Kidney (tissue), 14 donors: Measurements from ENCODE around the gene SRSF3. TPM values are rescaled to one million over a fixed set of nuclear protein-coding genes. Genes with fewer than 3 reads are reported as not detected.

Experiments used
- DNase-seq, 5 donors: peaks; one replicate each; pipeline ENCODE4 v3.0.0-alpha.2; 2013 to 2020
- FAIRE-seq: peaks from 2 replicates; lab custom pipeline; 2012; peaks lifted over from hg19 to GRCh38; lab: Jason Lieb, UNC
- H3K27ac ChIP-seq, 2 donors: one replicate each; pipeline ENCODE4 v1.7.0; 2013; ENCODE audit warnings: low read depth in 2 of 2, low read length in 2 of 2, inconsistent platforms in 1 of 2
- H3K27me3 ChIP-seq: one replicate; pipeline ENCODE4 v1.7.1; 2013; ENCODE audit warnings: low read length, inconsistent platforms; ENCODE audit not compliant: control insufficient read depth, insufficient read depth
- H3K36me3 ChIP-seq, 3 donors: one replicate each; pipeline versions ENCODE4 v1.7.0 to v1.7.1; 2013; ENCODE audit warnings: low read length in 3 of 3, control low read depth in 1 of 3, inconsistent platforms in 1 of 3; ENCODE audit not compliant: insufficient read depth in 3 of 3, control insufficient read depth in 2 of 3
- H3K4me1 ChIP-seq, 3 donors: one replicate each; pipeline versions ENCODE4 v1.7.0 to v1.7.1; 2013; ENCODE audit warnings: low read length in 3 of 3, inconsistent platforms in 1 of 3, low read depth in 1 of 3; ENCODE audit not compliant: control insufficient read depth in 2 of 3, insufficient read depth in 2 of 3
- H3K4me3 ChIP-seq, 3 donors: one replicate each; pipeline versions ENCODE4 v1.7.0 to v1.8.1; 2013; ENCODE audit warnings: low read length in 3 of 3, control low read depth in 1 of 3, inconsistent platforms in 1 of 3
- H3K9ac ChIP-seq, 3 donors: one replicate each; pipeline versions ENCODE4 v1.7.0 to v1.7.1; 2013; ENCODE audit warnings: low read length in 3 of 3, control low read depth in 1 of 3, inconsistent platforms in 1 of 3
- H3K9me3 ChIP-seq, 3 donors: one replicate each; pipeline versions ENCODE4 v1.7.0 to v1.7.1; 2013; ENCODE audit warnings: low read length in 3 of 3, control low read depth in 1 of 3, inconsistent platforms in 1 of 3; ENCODE audit not compliant: control insufficient read depth in 2 of 3, insufficient read depth in 1 of 3
- intact Hi-C: fragments of 100-400 bp; cut with DNase I; formaldehyde crosslinking; loops from one replicate; pipeline ENCODE4 v1.11.1; 2022
- polyA plus RNA-seq: library from polyadenylated mRNA; stranded (reverse); fragments of 350-450 nt; fragmentation: Illumina TruSeq; extraction: RNeasy Lipid Tissue Mini Kit (QIAGEN cat#74804); gene quantifications from one replicate; pipeline ENCODE4 v1.2.3, GENCODE V29; 2014; ENCODE audit warnings: low read depth, low replicate concordance; ENCODE audit not compliant: insufficient read depth
- total RNA-seq: library from RNA; stranded (reverse); fragmentation: NEBNext Ultra II Directional; extraction: Animal tissue kit (Norgen Biotek cat#: 25700); gene quantifications from one replicate; pipeline ENCODE4 v1.2.1, GENCODE V29; 2021
- TF ChIP-seq, protein P1 (sequence below): IDR thresholded peaks from 3 replicates; pipeline ENCODE4 v1.5.1; 2012; ENCODE audit warnings: mild to moderate bottlenecking, moderate library complexity, borderline replicate concordance; ENCODE audit not compliant: insufficient read depth; ENCODE audit errors: extremely low read depth
- donor health status: control.
- donor health status: control.
- donor health status: control.
- donor health status: control.
- donor health status: control.
- donor health status: DM: yes; HTN: yes; CAD: no.
- donor health status: Normal renal cell carcinoma (clear cell type).

The SRSF3 gene
- total and polyA plus RNA-seq, 2 donors from 2014 or later = 222 to 257 TPM

GRCh38 chr6:36642913-36643817 lies 49.0 kb downstream of the SRSF3 start:
- no peak for FAIRE-seq
- TF ChIP-seq, protein P1, sequence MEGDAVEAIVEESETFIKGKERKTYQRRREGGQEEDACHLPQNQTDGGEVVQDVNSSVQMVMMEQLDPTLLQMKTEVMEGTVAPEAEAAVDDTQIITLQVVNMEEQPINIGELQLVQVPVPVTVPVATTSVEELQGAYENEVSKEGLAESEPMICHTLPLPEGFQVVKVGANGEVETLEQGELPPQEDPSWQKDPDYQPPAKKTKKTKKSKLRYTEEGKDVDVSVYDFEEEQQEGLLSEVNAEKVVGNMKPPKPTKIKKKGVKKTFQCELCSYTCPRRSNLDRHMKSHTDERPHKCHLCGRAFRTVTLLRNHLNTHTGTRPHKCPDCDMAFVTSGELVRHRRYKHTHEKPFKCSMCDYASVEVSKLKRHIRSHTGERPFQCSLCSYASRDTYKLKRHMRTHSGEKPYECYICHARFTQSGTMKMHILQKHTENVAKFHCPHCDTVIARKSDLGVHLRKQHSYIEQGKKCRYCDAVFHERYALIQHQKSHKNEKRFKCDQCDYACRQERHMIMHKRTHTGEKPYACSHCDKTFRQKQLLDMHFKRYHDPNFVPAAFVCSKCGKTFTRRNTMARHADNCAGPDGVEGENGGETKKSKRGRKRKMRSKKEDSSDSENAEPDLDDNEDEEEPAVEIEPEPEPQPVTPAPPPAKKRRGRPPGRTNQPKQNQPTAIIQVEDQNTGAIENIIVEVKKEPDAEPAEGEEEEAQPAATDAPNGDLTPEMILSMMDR = no peak
- peak overlapping the region; percentile 43 to 69 for H3K27ac ChIP-seq
- peaks cover 0 to 9% (median 7%) of the 10 kb centered on the region in 3 donors for H3K4me1 ChIP-seq
- peak in 1 of 5 donors; percentile 91 for DNase-seq
- H3K27me3 ChIP-seq = no peaks in the 10 kb centered on the region
- H3K36me3 ChIP-seq = no peaks in the 10 kb centered on the region
- H3K9me3 ChIP-seq = no peaks in the 10 kb centered on the region
- intact Hi-C loops = no loop called here
- H3K4me3 ChIP-seq = no peak overlapping the region
- H3K9ac ChIP-seq = no peak overlapping the region

GRCh38 chr6:36643977-36644376 lies 49.8 kb downstream of the SRSF3 start:
- no peak overlapping the region for H3K4me3 ChIP-seq
- FAIRE-seq = no peak
- TF ChIP-seq, protein P1 = no peak
- no peaks in the 10 kb centered on the region for H3K27me3 ChIP-seq
- DNase-seq = peak in 1 of 5 donors; percentile 34
- no peak overlapping the region for H3K27ac ChIP-seq
- intact Hi-C loops = no loop called here
- peaks cover 0 to 9% (median 7%) of the 10 kb centered on the region in 3 donors for H3K4me1 ChIP-seq
- no peaks in the 10 kb centered on the region for H3K36me3 ChIP-seq
- no peak overlapping the region for H3K9ac ChIP-seq
- H3K9me3 ChIP-seq = no peaks in the 10 kb centered on the region

DNA sequence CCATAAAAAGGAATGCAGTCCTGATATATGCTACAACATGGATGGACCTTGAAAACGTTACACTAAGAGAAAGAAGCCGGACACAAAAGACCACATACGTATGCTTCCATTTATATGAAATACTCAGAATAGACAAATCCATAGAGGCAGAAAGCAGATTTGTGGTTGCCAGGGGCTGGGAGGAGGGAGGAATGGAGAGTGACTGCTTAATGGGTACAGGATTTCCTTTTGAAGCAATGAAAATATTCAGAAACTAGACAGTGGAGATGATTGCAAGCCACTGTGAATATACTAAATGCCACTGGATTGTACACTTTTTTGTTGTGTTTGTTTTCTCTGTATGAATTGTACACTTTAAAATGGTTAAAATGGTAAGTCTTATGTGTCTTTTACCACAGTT lies 54.9 kb downstream of the SRSF3 start:
- intact Hi-C loops = no loop called here
- TF ChIP-seq, protein P1 = no peak
- H3K27me3 ChIP-seq = no peaks in the 10 kb centered on the region
- no peaks in the 10 kb centered on the region for H3K9me3 ChIP-seq
- no peaks in the 10 kb centered on the region for H3K36me3 ChIP-seq
- FAIRE-seq (no peak), DNase-seq (peak in 1 of 5 donors; percentile 3)
- no peak overlapping the region for H3K4me3 ChIP-seq
- H3K9ac ChIP-seq = no peak overlapping the region
- no peaks in the 10 kb centered on the region for H3K4me1 ChIP-seq
- no peak overlapping the region for H3K27ac ChIP-seq
